IPS-15b (cell line): ENCODE results near the gene SPDYE1.
"Not testable (repeated sequence)": the region's sequence is repeated elsewhere in the genome, so short reads cannot be mapped to it uniquely, and the experiment has no call there.

Experiments used
- H3K27me3 ChIP-seq: one replicate; pipeline ENCODE4 v1.6.1; 2013; ENCODE audit warnings: low read length; ENCODE audit not compliant: control insufficient read depth, insufficient read depth
- H3K36me3 ChIP-seq: one replicate; pipeline ENCODE4 v1.6.1; 2013; ENCODE audit warnings: low read length; ENCODE audit not compliant: control insufficient read depth, insufficient read depth
- H3K4me1 ChIP-seq: one replicate; pipeline ENCODE4 v1.6.1; 2013; ENCODE audit warnings: mild to moderate bottlenecking, low read length; ENCODE audit not compliant: control insufficient read depth, insufficient read depth
- H3K4me3 ChIP-seq: one replicate; pipeline ENCODE4 v1.5.1; 2013; ENCODE audit warnings: low read depth, low read length
- H3K9ac ChIP-seq: one replicate; pipeline ENCODE4 v1.6.1; 2013; ENCODE audit warnings: low read depth, mild to moderate bottlenecking, low read length
- H3K9me3 ChIP-seq: one replicate; pipeline ENCODE4 v1.6.1; 2013; ENCODE audit warnings: mild to moderate bottlenecking, low read length; ENCODE audit not compliant: control insufficient read depth, insufficient read depth

The SPDYE1 gene

DNA sequence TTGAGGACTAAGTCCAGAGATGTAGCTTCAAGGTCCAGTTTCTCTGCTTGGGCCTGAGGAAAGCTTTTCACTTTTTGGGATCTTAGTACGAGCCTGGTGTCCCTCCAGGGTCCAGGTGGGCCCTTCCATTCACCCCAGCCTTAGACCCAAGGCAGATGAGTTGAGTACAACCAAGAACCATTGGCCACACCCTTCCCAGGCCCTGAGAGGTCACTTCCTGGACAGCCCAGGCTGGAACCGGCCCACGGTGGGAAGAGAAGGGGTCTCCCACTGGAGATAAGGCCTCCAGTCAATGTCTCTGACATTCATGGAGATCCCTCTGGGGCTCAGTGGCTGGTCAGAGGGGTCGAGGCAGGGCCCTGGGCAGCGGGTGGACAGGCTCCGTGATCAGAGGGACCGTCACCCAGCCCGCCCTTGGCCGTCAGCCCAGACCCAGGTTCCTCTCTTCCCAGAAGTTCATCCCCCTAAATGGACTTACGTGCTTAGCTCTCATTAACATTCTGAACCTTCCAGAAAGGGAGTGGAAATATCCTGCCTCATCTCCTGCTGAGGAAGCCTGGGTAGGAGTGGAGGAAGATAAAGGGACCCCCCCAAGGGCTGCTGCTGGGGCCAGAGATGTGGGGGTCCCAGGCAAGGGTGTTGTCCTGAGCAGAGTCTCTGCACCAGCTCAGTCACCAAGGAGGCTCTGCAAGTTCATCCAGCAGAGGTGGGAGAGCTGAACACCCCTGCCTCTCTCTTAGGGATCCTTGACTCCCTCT is 22.8 kb upstream of the SPDYE1 start:
- H3K4me1 ChIP-seq, H3K9ac ChIP-seq, H3K27me3 ChIP-seq, H3K4me3 ChIP-seq, H3K9me3 ChIP-seq, H3K36me3 ChIP-seq: not testable (repeated sequence)

GRCh38 chr7:43977525-43977924 is 20.2 kb upstream of the SPDYE1 start:
- no peaks in the 10 kb centered on the region for H3K36me3 ChIP-seq
- H3K9ac ChIP-seq = no peak overlapping the region
- H3K4me1 ChIP-seq = no peaks in the 10 kb centered on the region
- H3K27me3 ChIP-seq = no peaks in the 10 kb centered on the region
- H3K9me3 ChIP-seq = no peaks in the 10 kb centered on the region
- H3K4me3 ChIP-seq = no peak overlapping the region

DNA sequence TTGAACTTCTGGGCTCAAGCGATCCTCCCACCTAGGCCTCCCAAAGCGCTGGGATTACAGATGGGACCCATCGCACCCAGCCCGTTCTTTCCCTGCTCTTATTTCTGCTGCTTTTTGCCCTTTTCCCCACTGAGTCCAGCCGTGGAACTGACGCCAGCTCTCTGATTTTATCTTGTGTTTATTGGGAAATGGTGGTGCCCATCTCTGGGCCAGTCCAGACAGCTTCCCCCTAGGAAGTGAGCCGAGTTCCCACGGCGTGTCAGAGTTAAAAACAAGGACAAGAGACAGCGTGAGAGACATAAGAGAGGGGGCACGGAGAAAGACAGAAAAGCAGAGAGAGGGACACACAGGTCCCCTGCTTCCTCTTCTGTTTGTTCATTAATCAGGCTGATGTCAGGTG is 19.6 kb upstream of the SPDYE1 start:
- not testable (repeated sequence) for H3K9ac ChIP-seq, H3K9me3 ChIP-seq, H3K27me3 ChIP-seq, H3K36me3 ChIP-seq, H3K4me1 ChIP-seq, H3K4me3 ChIP-seq

DNA sequence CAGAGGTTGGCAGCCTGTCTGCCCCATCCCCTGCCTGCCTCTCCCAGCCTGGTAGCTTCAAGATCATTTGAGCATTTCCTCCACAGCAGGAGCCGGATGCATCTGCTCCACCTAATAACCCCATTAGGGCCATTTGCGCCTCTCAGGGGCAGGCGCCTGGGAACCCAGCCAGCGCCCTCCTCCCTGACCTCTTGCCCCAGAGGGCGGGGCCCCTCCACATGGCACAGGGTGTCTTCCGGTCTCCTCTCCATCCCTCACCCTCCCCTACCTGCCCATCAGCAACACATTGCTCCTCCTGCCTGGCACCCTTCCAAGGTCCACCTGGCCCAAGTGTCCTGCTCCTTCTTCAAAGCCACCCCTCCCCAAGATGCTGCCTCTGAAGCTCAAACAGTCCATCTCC is 14.8 kb upstream of the SPDYE1 start:
- not testable (repeated sequence) for H3K27me3 ChIP-seq, H3K9me3 ChIP-seq, H3K36me3 ChIP-seq, H3K9ac ChIP-seq, H3K4me3 ChIP-seq, H3K4me1 ChIP-seq

GRCh38 chr7:43983736-43984135 is 14.0 kb upstream of the SPDYE1 start:
- not testable (repeated sequence) for H3K9me3 ChIP-seq, H3K9ac ChIP-seq, H3K36me3 ChIP-seq, H3K4me3 ChIP-seq, H3K4me1 ChIP-seq, H3K27me3 ChIP-seq

GRCh38 chr7:43985904-43986864 is 11.5 kb upstream of the SPDYE1 start:
- H3K4me3 ChIP-seq = peak overlapping the region; percentile 49
- H3K9ac ChIP-seq, H3K36me3 ChIP-seq, H3K4me1 ChIP-seq, H3K27me3 ChIP-seq, H3K9me3 ChIP-seq: not testable (repeated sequence)

- not testable (repeated sequence) for H3K9me3 ChIP-seq, H3K36me3 ChIP-seq, H3K27me3 ChIP-seq, H3K9ac ChIP-seq, H3K4me1 ChIP-seq, H3K4me3 ChIP-seq
These were observed 10.2 kb upstream of the SPDYE1 start for GRCh38 chr7:43987476-43987875.

DNA sequence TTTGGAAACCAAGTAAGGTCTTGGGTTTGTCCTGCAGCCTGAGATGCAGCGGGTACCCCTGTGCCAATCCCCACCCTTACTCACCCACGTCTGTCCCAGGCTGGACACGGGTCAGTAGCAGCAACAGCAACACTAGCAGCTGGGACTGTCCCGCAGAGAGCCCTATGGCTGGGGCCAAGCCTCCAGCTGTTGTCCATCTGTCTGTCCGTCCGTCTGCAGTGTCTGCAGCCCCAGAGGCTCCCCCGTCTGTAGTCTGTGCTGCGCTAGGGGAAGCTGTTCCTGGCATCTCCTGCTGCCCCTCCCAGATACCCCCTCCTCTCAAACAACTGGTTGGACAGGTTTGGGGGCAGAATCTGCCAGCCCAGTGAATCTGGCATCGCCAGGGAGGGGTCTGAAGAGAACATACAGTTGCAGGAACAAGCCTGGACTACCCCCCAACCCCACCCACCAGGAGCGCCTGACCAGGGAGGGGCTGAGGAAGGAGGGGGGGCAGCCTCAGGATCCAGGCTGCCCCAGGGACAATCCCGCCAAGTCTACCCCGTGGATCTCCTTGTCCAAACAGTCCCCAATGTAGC is 7.6 kb upstream of the SPDYE1 start:
- H3K4me3 ChIP-seq, H3K4me1 ChIP-seq: not testable (repeated sequence)

DNA sequence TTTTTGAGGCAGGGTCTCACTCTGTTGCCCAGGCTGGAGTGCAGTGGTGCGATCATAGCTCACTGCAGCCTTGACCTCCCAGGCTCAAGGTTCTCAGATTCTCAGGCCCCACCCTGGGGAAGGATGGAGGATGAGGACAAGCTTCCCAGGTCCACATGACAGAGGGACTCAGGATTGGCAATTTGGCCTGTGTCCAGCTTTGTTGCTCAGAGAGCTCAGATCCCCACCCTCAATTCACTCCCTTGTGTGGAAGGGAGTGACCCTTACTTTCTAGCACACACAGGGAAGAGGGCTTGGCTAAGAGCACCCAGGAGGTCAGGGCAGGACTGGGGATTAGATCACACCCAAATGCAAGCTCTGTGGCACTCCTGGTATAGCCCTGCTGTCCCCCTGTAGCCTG is 6.9 kb upstream of the SPDYE1 start:
- H3K9me3 ChIP-seq, H3K4me1 ChIP-seq: not testable (repeated sequence)

More for the DNA sequence above, 7.6 kb upstream of the SPDYE1 start:
- H3K9me3 ChIP-seq, H3K27me3 ChIP-seq, H3K9ac ChIP-seq, H3K36me3 ChIP-seq: not testable (repeated sequence)

GRCh38 chr7:43992896-43993295 is 4.8 kb upstream of the SPDYE1 start:
- H3K36me3 ChIP-seq, H3K9ac ChIP-seq, H3K4me1 ChIP-seq, H3K4me3 ChIP-seq, H3K9me3 ChIP-seq, H3K27me3 ChIP-seq: not testable (repeated sequence)

More for the DNA sequence above, 6.9 kb upstream of the SPDYE1 start:
- not testable (repeated sequence) for H3K9ac ChIP-seq, H3K4me3 ChIP-seq, H3K27me3 ChIP-seq, H3K36me3 ChIP-seq

- H3K27me3 ChIP-seq, H3K4me1 ChIP-seq, H3K4me3 ChIP-seq, H3K9ac ChIP-seq, H3K9me3 ChIP-seq, H3K36me3 ChIP-seq: not testable (repeated sequence)
These were observed 3.0 kb upstream of the SPDYE1 start for GRCh38 chr7:43994681-43995080.

- H3K9me3 ChIP-seq, H3K27me3 ChIP-seq, H3K4me1 ChIP-seq, H3K4me3 ChIP-seq, H3K9ac ChIP-seq, H3K36me3 ChIP-seq: not testable (repeated sequence)
These were observed 14.4 kb downstream of the SPDYE1 start for GRCh38 chr7:44012081-44012480.
